GM12878 (cell line): ENCODE results near the gene CEP128.

Experiments
- BCL11A ChIP-seq: IDR thresholded peaks from 2 replicates; pipeline ENCODE4 v1.6.1; 2011; ENCODE audit warnings: low read depth, low read length
- EGR1 ChIP-seq, 2 experiments: IDR thresholded peaks; 1 replicate in 1 of 2; 2 replicates in 1 of 2; pipeline ENCODE4 v1.6.1; 2011 to 2012; ENCODE audit warnings: low read depth in 2 of 2, low read length in 2 of 2, borderline replicate concordance in 1 of 2, mild to moderate bottlenecking in 1 of 2, moderate library complexity in 1 of 2
- EP300 ChIP-seq, 2 experiments: fragments of 150-350 bp in 1 of 2; IDR thresholded peaks; 2 replicates each; pipeline ENCODE4 v1.6.1; 2011 to 2012; ENCODE audit warnings: low read depth in 2 of 2, low read length in 2 of 2, borderline replicate concordance in 1 of 2, improper control_type of control experiment in 1 of 2, inconsistent platforms in 1 of 2; ENCODE audit not compliant: control insufficient read depth in 1 of 2
- POLR2A ChIP-seq: IDR thresholded peaks from 2 replicates; pipeline ENCODE4 v1.6.1; 2011; ENCODE audit warnings: low read depth, mild to moderate bottlenecking, low read length
- TF ChIP-seq, protein P1 (sequence below), 3 experiments: IDR thresholded peaks in 2 of 3; conservative IDR thresholded peaks in 1 of 3; 2 replicates each; pipeline ENCODE4 v1.5.1; 2011; ENCODE audit warnings: low read depth in 3 of 3, low read length in 3 of 3, mild to moderate bottlenecking in 3 of 3, control low read depth in 2 of 3, moderate library complexity in 2 of 3, inconsistent platforms in 1 of 3, mixed read lengths in 1 of 3; ENCODE audit not compliant: control insufficient read depth in 2 of 3, insufficient read depth in 1 of 3; ENCODE audit errors: extremely low read depth in 1 of 3

DNA sequence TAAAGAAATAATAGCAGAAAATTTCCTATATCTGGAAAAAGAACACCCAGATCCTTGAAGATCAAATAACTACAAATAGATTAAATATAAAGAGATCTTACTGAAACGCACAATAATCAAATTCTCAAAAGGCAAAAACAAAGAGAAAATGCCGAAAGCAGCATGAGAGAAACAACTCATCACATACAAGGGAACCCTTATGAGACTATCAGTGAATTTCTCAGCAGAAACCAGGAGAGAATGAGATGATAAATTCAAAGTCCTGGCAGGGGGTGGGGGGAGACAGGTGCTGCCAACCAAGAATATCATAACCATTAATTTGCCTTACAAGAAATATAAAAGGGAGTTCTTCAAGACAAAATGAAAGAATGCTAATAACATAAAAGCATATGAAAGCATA is 73.7 kb downstream of the CEP128 start:
- no peak for TF ChIP-seq BCL11A
- TF ChIP-seq, protein P1, sequence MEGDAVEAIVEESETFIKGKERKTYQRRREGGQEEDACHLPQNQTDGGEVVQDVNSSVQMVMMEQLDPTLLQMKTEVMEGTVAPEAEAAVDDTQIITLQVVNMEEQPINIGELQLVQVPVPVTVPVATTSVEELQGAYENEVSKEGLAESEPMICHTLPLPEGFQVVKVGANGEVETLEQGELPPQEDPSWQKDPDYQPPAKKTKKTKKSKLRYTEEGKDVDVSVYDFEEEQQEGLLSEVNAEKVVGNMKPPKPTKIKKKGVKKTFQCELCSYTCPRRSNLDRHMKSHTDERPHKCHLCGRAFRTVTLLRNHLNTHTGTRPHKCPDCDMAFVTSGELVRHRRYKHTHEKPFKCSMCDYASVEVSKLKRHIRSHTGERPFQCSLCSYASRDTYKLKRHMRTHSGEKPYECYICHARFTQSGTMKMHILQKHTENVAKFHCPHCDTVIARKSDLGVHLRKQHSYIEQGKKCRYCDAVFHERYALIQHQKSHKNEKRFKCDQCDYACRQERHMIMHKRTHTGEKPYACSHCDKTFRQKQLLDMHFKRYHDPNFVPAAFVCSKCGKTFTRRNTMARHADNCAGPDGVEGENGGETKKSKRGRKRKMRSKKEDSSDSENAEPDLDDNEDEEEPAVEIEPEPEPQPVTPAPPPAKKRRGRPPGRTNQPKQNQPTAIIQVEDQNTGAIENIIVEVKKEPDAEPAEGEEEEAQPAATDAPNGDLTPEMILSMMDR (IDR thresholded peaks at IDR 0.05 in 2 of 3, conservative IDR thresholded peaks at IDR 0.05 in 1 of 3; ENCODE audit: control insufficient read depth in 2 of 3, extremely low read depth in 1 of 3, insufficient read depth in 1 of 3, low read depth in 3 of 3, low read length in 3 of 3), result no peak
- TF ChIP-seq EP300 (IDR thresholded peaks at IDR 0.05; ENCODE audit: borderline replicate concordance in 1 of 2, control insufficient read depth in 1 of 2, low read depth in 2 of 2, low read length in 2 of 2), result no peak
- TF ChIP-seq POLR2A, result no peak
- TF ChIP-seq EGR1 (IDR thresholded peaks at IDR 0.05; ENCODE audit: borderline replicate concordance in 1 of 2, low read depth in 2 of 2, low read length in 2 of 2), result no peak
